GM12878 (cell line): ENCODE data around the gene ACOX1. TPM values are rescaled to one million over a fixed set of nuclear protein-coding genes. Genes with fewer than 3 reads are reported as not detected.

Experiments
- ATAC-seq: fragments of 200-7000 bp; cut with Tn5 transposase; 3 replicates; pipeline ENCODE4 v1.9.1; 2020; ENCODE audit warnings: mild to moderate bottlenecking, moderate library complexity
- BruUV-seq: library from RNA; stranded (reverse); fragments of 400-500 nt; replicated peaks from 2 replicates; lab custom pipeline; 2021; lab: Mats Ljungman, UMichigan
- CTCF ChIA-PET: fragments of 300-600 bp; sonication (Branson Sonifier 250); formaldehyde crosslinking; extraction: SDS; loops from one replicate; lab custom pipeline; 2021; ENCODE audit warnings: inconsistent platforms; lab: Yijun Ruan, JAX
- POLR2A ChIA-PET: fragments of 350-600 bp; formaldehyde crosslinking; extraction: SDS; loops from one replicate; lab custom pipeline; 2021; ENCODE audit warnings: inconsistent platforms; lab: Charles Lee
- RAD21 ChIA-PET: fragments of 300-600 bp; sonication (Branson Sonifier 250); formaldehyde crosslinking; loops from one replicate; lab custom pipeline; 2023; ENCODE audit warnings: antibody characterized with exemption; ENCODE audit not compliant: unreplicated experiment; lab: Charles Lee
- SMC1A ChIA-PET: fragments of 300-600 bp; sonication (Branson Sonifier 250); formaldehyde crosslinking; loops from one replicate; lab custom pipeline; 2023; ENCODE audit not compliant: unreplicated experiment, uncharacterized antibody; lab: Charles Lee
- DNase-seq: peaks from one replicate; pipeline ENCODE4 v3.0.0-alpha.2; 2011; ENCODE audit warnings: low read depth, low spot score
- FAIRE-seq: peaks from 3 replicates; lab custom pipeline; 2011; peaks lifted over from hg19 to GRCh38; lab: Jason Lieb, UNC
- H2AFZ ChIP-seq: 2 replicates; pipeline ENCODE4 v1.6.0; 2011; ENCODE audit warnings: low read depth, low read length, control low read depth; ENCODE audit not compliant: control insufficient read depth
- H3K27ac ChIP-seq: 2 replicates; pipeline ENCODE4 v1.5.1; 2011; ENCODE audit warnings: control low read depth; ENCODE audit not compliant: control insufficient read depth, insufficient read depth
- H3K27me3 ChIP-seq, 2 experiments: replicated peaks in 1 of 2; 2 replicates each; pipeline versions ENCODE4 v1.6.0 to v1.6.1; 2011; ENCODE audit warnings: low read length in 1 of 2; ENCODE audit not compliant: control insufficient read depth in 2 of 2, insufficient read depth in 2 of 2
- H3K36me3 ChIP-seq, 2 experiments: 2 replicates each; pipeline ENCODE4 v1.5.1; 2011; ENCODE audit warnings: low read length in 1 of 2; ENCODE audit not compliant: control insufficient read depth in 2 of 2, insufficient read depth in 2 of 2
- H3K4me1 ChIP-seq: 2 replicates; pipeline ENCODE4 v1.6.1; 2011; ENCODE audit warnings: mild to moderate bottlenecking, low read length, moderate library complexity, mixed read lengths; ENCODE audit not compliant: control insufficient read depth, insufficient read depth
- H3K4me2 ChIP-seq: 2 replicates; pipeline ENCODE4 v1.6.0; 2011; ENCODE audit warnings: control low read depth; ENCODE audit not compliant: control insufficient read depth, insufficient read depth
- H3K4me3 ChIP-seq: fragments of 200-600 bp; sonication (generic); 2 replicates; pipeline ENCODE4 v1.5.1; 2016
- H3K79me2 ChIP-seq: 2 replicates; pipeline ENCODE4 v1.6.0; 2011; ENCODE audit warnings: low read length; ENCODE audit not compliant: control insufficient read depth, insufficient read depth
- H3K9ac ChIP-seq: 2 replicates; pipeline ENCODE4 v1.8.0; 2011; ENCODE audit warnings: low read length, control low read depth, mixed read lengths; ENCODE audit not compliant: control insufficient read depth, insufficient read depth
- H3K9me3 ChIP-seq: replicated peaks from 3 replicates; pipeline ENCODE4 v1.5.1; 2011; ENCODE audit warnings: mild to moderate bottlenecking, low read length; ENCODE audit not compliant: control insufficient read depth, insufficient read depth
- H4K20me1 ChIP-seq: 2 replicates; pipeline ENCODE4 v1.6.0; 2011; ENCODE audit not compliant: control insufficient read depth, insufficient read depth
- GATAD2B ChIP-seq: fragments of 450-650 bp; conservative IDR thresholded peaks from 2 replicates; pipeline ENCODE4 v1.6.1; 2017; ENCODE audit warnings: low read depth, mild to moderate bottlenecking, moderate library complexity
- MEF2A ChIP-seq: IDR thresholded peaks from 2 replicates; pipeline ENCODE4 v1.6.1; 2011; ENCODE audit warnings: low read depth, mild to moderate bottlenecking, low read length, moderate library complexity; ENCODE audit not compliant: insufficient read depth
- NBN ChIP-seq: fragments of 450-650 bp; IDR thresholded peaks from 2 replicates; pipeline ENCODE4 v1.6.1; 2016
- NFYB ChIP-seq: IDR thresholded peaks from 2 replicates; pipeline ENCODE4 v1.6.1; 2011; ENCODE audit warnings: low read depth, mild to moderate bottlenecking, low read length, improper control_type of control experiment, moderate library complexity; ENCODE audit not compliant: insufficient read depth
- NR2C2 ChIP-seq: IDR thresholded peaks from 2 replicates; pipeline ENCODE4 v1.6.1; 2011; ENCODE audit warnings: borderline replicate concordance, low read depth; ENCODE audit not compliant: control insufficient read depth, insufficient read length
- PML ChIP-seq: IDR thresholded peaks from 2 replicates; pipeline ENCODE4 v1.6.1; 2012; ENCODE audit warnings: low read length, inconsistent platforms
- RAD21 ChIP-seq: IDR thresholded peaks from 2 replicates; pipeline ENCODE4 v1.6.1; 2011; ENCODE audit warnings: mild to moderate bottlenecking, low read depth, low read length, moderate library complexity; ENCODE audit not compliant: insufficient read depth
- RB1 ChIP-seq: fragments of 450-650 bp; formaldehyde crosslinking; IDR thresholded peaks from 2 replicates; pipeline ENCODE4 v1.6.1; 2017; ENCODE audit warnings: mild to moderate bottlenecking, borderline replicate concordance
- SKIL ChIP-seq: fragments of 450-650 bp; IDR thresholded peaks from 2 replicates; pipeline ENCODE4 v1.6.1; 2017; ENCODE audit warnings: mild to moderate bottlenecking, low read depth, inconsistent platforms; ENCODE audit not compliant: poor library complexity, severe bottlenecking
- SMARCA5 ChIP-seq: fragments of 450-650 bp; IDR thresholded peaks from 2 replicates; pipeline ENCODE4 v1.6.1; 2017; ENCODE audit warnings: mild to moderate bottlenecking
- WGBS: methylation state at CpG from one replicate; pipeline ENCODE4 v1.1.6; 2016; ENCODE audit warnings: low lambda C conversion rate; ENCODE audit not compliant: insufficient replicate concordance, insufficient coverage; ENCODE audit errors: missing lambda C conversion rate; 5-methylcytosine and 5-hydroxymethylcytosine counted together
- in situ Hi-C: fragments of 300-500 bp; cut with MboI; formaldehyde crosslinking; loops from 9 replicates; pipeline ENCODE4 v1.14.3; 2018; ENCODE audit warnings: mixed read lengths
- intact Hi-C: fragments of 100-400 bp; cut with micrococcal nuclease; formaldehyde crosslinking; loops from one replicate; pipeline ENCODE4 v1.14.2; 2022; ENCODE audit not compliant: unreplicated experiment
- polyA plus RNA-seq, 11 experiments: library from polyadenylated mRNA; depleted of rRNA in 4 of 11; unstranded in 6 of 11; stranded (reverse) in 5 of 11; fragments of >200 nt; fragmentation: Nextera tagmentation in 4 of 11; fragmentation: Illumina TruSeq in 1 of 11; extraction: Ambion mirVana in 4 of 11; extraction: Trizol in 1 of 11; gene quantifications; 1 replicate in 1 of 11; 2 replicates in 10 of 11; pipeline versions ENCODE4 v1.2.1 to v1.2.3, GENCODE V29; 2011 to 2016; ENCODE audit warnings: inconsistent platforms in 2 of 11, missing spikeins in 2 of 11, low read depth in 1 of 11
- total RNA-seq, 4 experiments: library from RNA; depleted of rRNA in 3 of 4; stranded (reverse); fragments of >200 nt in 3 of 4; fragmentation: Illumina TruSeq in 1 of 4; extraction: Trizol in 1 of 4; gene quantifications; 2 replicates each; pipeline versions ENCODE4 v1.2.1 to v1.2.3, GENCODE V29; 2013 to 2021

ACOX1 gene
- total and polyA plus RNA-seq, 10 of the 15 experiments (the other 5 are each of a cell fraction or from before 2014, with no cell fraction given): 6.5 to 26.2 (median 21.6) TPM

GRCh38 chr17:75910699-75911098 is 68.3 kb downstream of the ACOX1 start:
- Histone ChIP-seq H3K4me3 (no peak overlapping the region), H3K4me2 (no peak overlapping the region), H3K27me3 (no peaks in the 10 kb centered on the region), H2AFZ (no peak overlapping the region), H3K27ac (no peak overlapping the region), H3K9ac (no peak overlapping the region), H3K79me2 (no peaks in the 10 kb centered on the region), H3K9me3 (no peaks in the 10 kb centered on the region), H3K4me1 (no peaks in the 10 kb centered on the region), H3K36me3 (no peaks in the 10 kb centered on the region), H4K20me1 (no peaks in the 10 kb centered on the region)
- ChIA-PET SMC1A (interaction anchor here (1.4 kb wide), 1 partner anchor 17 kb away, joined by 5 read pairs; no protein-coding TSS in a partner anchor), CTCF (interaction anchor here (1.0 to 1.8 kb wide), 5 partner anchors 16 to 99 kb away, joined by 3 to 9 read pairs (median 5); no protein-coding TSS in a partner anchor), POLR2A (no interaction called here), RAD21 (interaction anchor here (1.6 to 2.3 kb wide), 3 partner anchors 93 to 103 kb away, joined by 4 to 6 read pairs (median 4); no protein-coding TSS in a partner anchor)
- no TSS peak for BruUV-seq
- ATAC-seq: no peak
- WGBS: 65% methylated on average over 6 of the region's 6 CpGs
- intact Hi-C loops (no loop called here), in situ Hi-C loops (no loop called here)
- no peak for DNase-seq
- no peak for FAIRE-seq
- TF ChIP-seq MEF2A (no peak), NFYB (no peak), NBN (no peak), GATAD2B (no peak), SMARCA5 (no peak), RAD21 (no peak)

GRCh38 chr17:75909812-75910274 is 69.1 kb downstream of the ACOX1 start:
- no TSS peak for BruUV-seq
- 78% methylated on average over 11 of the region's 11 CpGs for whole genome bisulfite sequencing
- RAD21 ChIA-PET: interaction anchor here (1.6 to 2.3 kb wide), 3 partner anchors 93 to 104 kb away, joined by 4 to 6 read pairs (median 4); no protein-coding TSS in a partner anchor
- intact Hi-C loops (no loop called here), in situ Hi-C loops (loop anchor here (5.0 kb wide), 1 partner anchor 97 kb away; no protein-coding TSS in a partner anchor)
- Histone ChIP-seq H3K9me3 (no peaks in the 10 kb centered on the region), H3K9ac (no peak overlapping the region), H3K27ac (no peak overlapping the region), H3K27me3 (no peaks in the 10 kb centered on the region), H4K20me1 (no peaks in the 10 kb centered on the region), H3K4me1 (no peaks in the 10 kb centered on the region), H3K36me3 (no peaks in the 10 kb centered on the region), H2AFZ (no peak overlapping the region), H3K4me2 (no peak overlapping the region), H3K79me2 (no peaks in the 10 kb centered on the region), H3K4me3 (no peak overlapping the region)
- ATAC-seq (no peak), FAIRE-seq (no peak), DNase-seq (no peak)
- CTCF ChIA-PET: interaction anchor here (1.0 to 1.8 kb wide), 4 partner anchors 93 to 104 kb away, joined by 3 to 9 read pairs (median 5); no protein-coding TSS in a partner anchor
- SMC1A ChIA-PET: interaction anchor here (0.9 to 1.1 kb wide), 4 partner anchors 87 to 197 kb away, joined by 3 to 5 read pairs (median 3); no protein-coding TSS in a partner anchor
- POLR2A ChIA-PET: no interaction called here
- TF ChIP-seq NBN (no peak), RB1 (no peak), NR2C2 (no peak), PML (no peak), MEF2A (no peak), SKIL (no peak)
